H1 (cell line): ENCODE results near the gene GJA5. TPM values are rescaled to one million over a fixed set of nuclear protein-coding genes. Genes with fewer than 3 reads are reported as not detected.

Source experiments
- CTCF ChIA-PET: fragments of 300-600 bp; sonication (Branson Sonifier 250); formaldehyde crosslinking; loops from one replicate; lab custom pipeline; 2021; ENCODE audit not compliant: partially characterized antibody; lab: Charles Lee
- POLR2A ChIA-PET: fragments of 300-600 bp; sonication (Branson Sonifier 250); formaldehyde crosslinking; loops from one replicate; lab custom pipeline; 2021; ENCODE audit warnings: inconsistent platforms; ENCODE audit not compliant: partially characterized antibody; lab: Charles Lee
- DNase-seq, 2 experiments: peaks; one replicate each; pipeline versions ENCODE4 v3.0.0 to v3.0.0-alpha.2; 2010 to 2022; ENCODE audit warnings: low spot score in 2 of 2, low read depth in 1 of 2, mixed read lengths in 1 of 2
- FAIRE-seq: peaks from 2 replicates; lab custom pipeline; 2011; peaks lifted over from hg19 to GRCh38; lab: Jason Lieb, UNC
- H2AFZ ChIP-seq: 2 replicates; pipeline ENCODE4 v1.8.1; 2012; ENCODE audit warnings: low read length, inconsistent platforms
- H2AK5ac ChIP-seq: 2 replicates; pipeline ENCODE4 v1.6.1; 2013; ENCODE audit warnings: low read depth, low read length
- H2BK120ac ChIP-seq: replicated peaks from 2 replicates; pipeline ENCODE3; 2013; ENCODE audit warnings: low read depth, low read length, inconsistent platforms
- H2BK12ac ChIP-seq: 2 replicates; pipeline ENCODE4 v1.6.1; 2013; ENCODE audit warnings: low read depth, low read length
- H2BK15ac ChIP-seq: 2 replicates; pipeline ENCODE4 v1.6.1; 2013; ENCODE audit warnings: low read length
- H2BK20ac ChIP-seq: 2 replicates; pipeline ENCODE4 v1.6.1; 2013; ENCODE audit warnings: low read length
- H2BK5ac ChIP-seq: 2 replicates; pipeline ENCODE4 v1.6.1; 2013; ENCODE audit warnings: low read depth, low read length
- H3K14ac ChIP-seq: 2 replicates; pipeline ENCODE4 v1.6.1; 2013; ENCODE audit warnings: inconsistent platforms; ENCODE audit not compliant: insufficient read length
- H3K18ac ChIP-seq: 2 replicates; pipeline ENCODE4 v1.6.1; 2013; ENCODE audit warnings: low read length; ENCODE audit errors: extremely low read depth
- H3K23ac ChIP-seq: 2 replicates; pipeline ENCODE4 v1.6.1; 2013; ENCODE audit warnings: inconsistent platforms; ENCODE audit not compliant: insufficient read length
- H3K23me2 ChIP-seq: 2 replicates; pipeline ENCODE4 v1.6.1; 2013; ENCODE audit warnings: low read depth, low read length
- H3K27ac ChIP-seq: 2 replicates; pipeline ENCODE4 v1.6.1; 2011; ENCODE audit warnings: low read depth, low read length, inconsistent platforms
- H3K27me3 ChIP-seq, 4 experiments: replicated peaks in 1 of 4; 1 replicate in 1 of 4; 2 replicates in 3 of 4; pipeline versions ENCODE4 v1.6.1 to v1.8.1; 2011 to 2013; ENCODE audit warnings: low read length in 3 of 4, mild to moderate bottlenecking in 3 of 4, inconsistent platforms in 2 of 4, mixed read lengths in 2 of 4, moderate library complexity in 1 of 4; ENCODE audit not compliant: control insufficient read depth in 3 of 4, insufficient read depth in 3 of 4; ENCODE audit errors: extremely low read depth in 1 of 4
- H3K36me3 ChIP-seq, 4 experiments: 2 replicates each; pipeline versions ENCODE4 v1.6.1 to v1.8.1; 2011 to 2013; ENCODE audit warnings: mild to moderate bottlenecking in 4 of 4, low read length in 3 of 4, moderate library complexity in 2 of 4, control low read depth in 1 of 4, inconsistent platforms in 1 of 4; ENCODE audit not compliant: insufficient read depth in 4 of 4, control insufficient read depth in 2 of 4
- H3K4ac ChIP-seq: replicated peaks from 2 replicates; pipeline ENCODE3; 2013; ENCODE audit warnings: low read length, low read depth, mixed read lengths, inconsistent platforms; ENCODE audit not compliant: insufficient read length
- H3K4me1 ChIP-seq, 4 experiments: replicated peaks in 1 of 4; 1 replicate in 1 of 4; 2 replicates in 3 of 4; pipeline versions ENCODE4 v1.6.1 to v1.8.1; 2011 to 2013; ENCODE audit warnings: low read length in 3 of 4, inconsistent platforms in 2 of 4, mixed read lengths in 1 of 4; ENCODE audit not compliant: insufficient read depth in 4 of 4, control insufficient read depth in 3 of 4
- H3K4me2 ChIP-seq, 2 experiments: 2 replicates each; pipeline versions ENCODE4 v1.6.1 to v1.8.1; 2011 to 2013; ENCODE audit warnings: low read depth in 2 of 2, low read length in 2 of 2, control low read depth in 1 of 2, inconsistent platforms in 1 of 2, mild to moderate bottlenecking in 1 of 2; ENCODE audit not compliant: insufficient read depth in 1 of 2
- H3K4me3 ChIP-seq, 4 experiments: fragments of 200-600, 300-600 bp in 1 of 4; sonication (generic), shearing (Covaris generic), sonication (Bioruptor Twin) in 1 of 4; 2 replicates each; pipeline versions ENCODE4 v1.5.1 to v1.8.1; 2011 to 2016; ENCODE audit warnings: low read length in 4 of 4, low read depth in 3 of 4, control low read depth in 2 of 4, inconsistent platforms in 2 of 4, mild to moderate bottlenecking in 2 of 4, mixed read lengths in 1 of 4, moderate library complexity in 1 of 4; ENCODE audit not compliant: insufficient read depth in 2 of 4; ENCODE audit errors: extremely low read depth in 1 of 4
- H3K56ac ChIP-seq: replicated peaks from 2 replicates; pipeline ENCODE3; 2013; ENCODE audit warnings: low read depth, mild to moderate bottlenecking, mixed read lengths, low read length, inconsistent platforms; ENCODE audit not compliant: insufficient read length
- H3K79me1 ChIP-seq: 2 replicates; pipeline ENCODE4 v1.6.1; 2013; ENCODE audit warnings: low read depth, low read length, control low read depth
- H3K79me2 ChIP-seq, 2 experiments: 2 replicates each; pipeline versions ENCODE4 v1.6.1 to v1.8.1; 2012 to 2013; ENCODE audit warnings: low read length in 2 of 2, mild to moderate bottlenecking in 2 of 2, inconsistent platforms in 1 of 2; ENCODE audit not compliant: insufficient read depth in 2 of 2, control insufficient read depth in 1 of 2
- H3K9ac ChIP-seq, 4 experiments: replicated peaks in 1 of 4; 1 replicate in 1 of 4; 2 replicates in 3 of 4; pipeline versions ENCODE4 v1.6.1 to v1.8.1; 2011 to 2013; ENCODE audit warnings: low read depth in 3 of 4, low read length in 3 of 4, control low read depth in 2 of 4, mild to moderate bottlenecking in 2 of 4, moderate library complexity in 2 of 4, inconsistent platforms in 1 of 4; ENCODE audit errors: extremely low read depth in 1 of 4
- H3K9me3 ChIP-seq, 2 experiments: 2 replicates each; pipeline versions ENCODE4 v1.6.1 to v1.8.1; 2012 to 2013; ENCODE audit warnings: mild to moderate bottlenecking in 2 of 2, moderate library complexity in 2 of 2, control low read depth in 1 of 2, inconsistent platforms in 1 of 2, low read depth in 1 of 2, low read length in 1 of 2, mixed read lengths in 1 of 2; ENCODE audit not compliant: insufficient read depth in 2 of 2
- H4K20me1 ChIP-seq, 2 experiments: replicated peaks in 1 of 2; 2 replicates each; pipeline versions ENCODE3 to v1.8.1; 2011 to 2013; ENCODE audit warnings: inconsistent platforms in 2 of 2, low read length in 2 of 2, mild to moderate bottlenecking in 1 of 2; ENCODE audit not compliant: insufficient read depth in 2 of 2, control insufficient read depth in 1 of 2
- H4K5ac ChIP-seq: 2 replicates; pipeline ENCODE4 v1.6.1; 2013; ENCODE audit warnings: low read length, low read depth, mixed read lengths, inconsistent platforms; ENCODE audit not compliant: insufficient read length
- H4K8ac ChIP-seq: 2 replicates; pipeline ENCODE4 v1.8.0; 2013; ENCODE audit warnings: mild to moderate bottlenecking, moderate library complexity, low read length, inconsistent platforms; ENCODE audit not compliant: insufficient read depth; ENCODE audit errors: extremely low read depth
- H4K91ac ChIP-seq: replicated peaks from 2 replicates; pipeline ENCODE3; 2013; ENCODE audit warnings: low read length, mixed read lengths, inconsistent platforms; ENCODE audit not compliant: insufficient read length
- EZH2 ChIP-seq: fragments of 200-600 bp; sonication (generic); IDR thresholded peaks from 2 replicates; pipeline ENCODE4 v1.7.1; 2012; ENCODE audit warnings: low read depth, mild to moderate bottlenecking, moderate library complexity, low read length, inconsistent platforms; ENCODE audit not compliant: severe bottlenecking
- WGBS, 2 experiments: shearing (Covaris generic) in 1 of 2; methylation state at CpG; one replicate each; pipeline versions ENCODE4 v1.1.6 to v1.1.7; 2013 to 2015; ENCODE audit warnings: low lambda C conversion rate in 2 of 2, mixed read lengths in 2 of 2, inconsistent platforms in 1 of 2, low coverage in 1 of 2, missing lambda C conversion rate in 1 of 2; ENCODE audit not compliant: insufficient replicate concordance in 2 of 2, insufficient coverage in 1 of 2, insufficient read length in 1 of 2; ENCODE audit errors: extremely low coverage in 1 of 2, missing lambda C conversion rate in 1 of 2; 5-methylcytosine and 5-hydroxymethylcytosine counted together
- polyA plus RNA-seq, 7 experiments: library from polyadenylated mRNA; depleted of rRNA in 3 of 7; stranded (reverse) in 5 of 7; unstranded in 2 of 7; fragments of >200 nt in 5 of 7; fragments of 200-250 nt in 2 of 7; gene quantifications; 1 replicate in 5 of 7; 2 replicates in 1 of 7; 4 replicates in 1 of 7; pipeline versions ENCODE4 v1.2.1 to v1.2.3, GENCODE V29; 2011 to 2013; ENCODE audit warnings: missing spikeins in 2 of 7, mixed read lengths in 2 of 7
- total RNA-seq: library from RNA; stranded (reverse); fragmentation: NEBNext Ultra II Directional; extraction: Animal tissue kit (Norgen Biotek cat#: 25700); gene quantifications from 2 replicates; pipeline ENCODE4 v1.2.1, GENCODE V29; 2021

GJA5 gene
- total and polyA plus RNA-seq, 2 of the 8 experiments (the other 6 are each of a cell fraction or from before 2014, with no cell fraction given) = 1.2 to 2.7 TPM

DNA sequence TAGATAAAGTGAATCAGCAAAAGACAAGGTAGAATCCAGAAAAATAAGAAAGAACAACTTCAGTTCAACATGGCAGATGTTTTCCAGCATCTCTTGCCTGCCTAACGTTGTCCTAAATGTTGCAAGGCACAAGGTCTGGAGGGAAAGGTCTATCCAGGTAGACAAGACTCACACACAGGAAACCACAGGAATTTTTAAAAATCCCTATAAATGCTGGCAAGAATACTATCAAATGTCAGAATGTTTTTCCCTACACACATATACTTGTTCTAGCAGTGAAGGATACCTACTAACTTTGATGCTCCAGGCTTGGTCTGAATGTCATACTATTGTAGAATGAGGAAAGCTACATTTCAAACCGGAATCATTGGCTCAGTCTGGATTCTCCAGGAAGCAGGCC is 10.6 kb downstream of the GJA5 start:
- WGBS, 2 experiments = 79% methylated on average over 2 of the region's 2 CpGs; no CpG with 5 or more reads in 1 of the 2 experiments
- H3K4me3 ChIP-seq = no peak overlapping the region
- no peak overlapping the region for H3K27ac ChIP-seq
- FAIRE-seq (no peak), DNase-seq (no peak)
- H3K4ac ChIP-seq = no peak overlapping the region
- no peak overlapping the region for H3K56ac ChIP-seq
- POLR2A ChIA-PET = no interaction called here
- H3K9ac ChIP-seq = no peak overlapping the region
- H4K8ac ChIP-seq = no peak overlapping the region
- no peak overlapping the region for H2BK20ac ChIP-seq
- no peaks in the 10 kb centered on the region for H3K9me3 ChIP-seq
- H3K23me2 ChIP-seq = no peaks in the 10 kb centered on the region
- no peaks in the 10 kb centered on the region for H3K4me1 ChIP-seq
- H3K4me2 ChIP-seq = no peak overlapping the region
- CTCF ChIA-PET = interaction anchor here (1.3 to 1.5 kb wide), 3 partner anchors 9 to 54 kb away, joined by 3 read pairs; no protein-coding TSS in a partner anchor
- no peak overlapping the region for H2BK5ac ChIP-seq
- H2BK120ac ChIP-seq = no peak overlapping the region
- no peak overlapping the region for H2BK12ac ChIP-seq
- no peaks in the 10 kb centered on the region for H3K79me1 ChIP-seq
- no peaks in the 10 kb centered on the region for H4K20me1 ChIP-seq
- no peaks in the 10 kb centered on the region for H3K36me3 ChIP-seq
- H3K23ac ChIP-seq = no peak overlapping the region
- H2AFZ ChIP-seq = no peak overlapping the region
- H2AK5ac ChIP-seq = no peak overlapping the region
- no peak overlapping the region for H3K18ac ChIP-seq
- no peak overlapping the region for H3K14ac ChIP-seq
- H4K91ac ChIP-seq = no peak overlapping the region
- no peaks in the 10 kb centered on the region for H3K79me2 ChIP-seq
- H3K27me3 ChIP-seq = no peaks in the 10 kb centered on the region
- H4K5ac ChIP-seq = no peak overlapping the region
- no peak overlapping the region for H2BK15ac ChIP-seq
- no peak for TF ChIP-seq EZH2
